CD4-positive, alpha-beta T cell treated with Interleukin-4 for 4 hours (primary cell): ENCODE data around the gene FXYD4.
"Not testable (repeated sequence)": the region's sequence is repeated elsewhere in the genome, so short reads cannot be mapped to it uniquely, and the experiment has no call there.

ENCODE experiments used
- DNase-seq: peaks from one replicate; pipeline ENCODE4 v3.0.0-alpha.2; 2020

The FXYD4 gene, protein sequence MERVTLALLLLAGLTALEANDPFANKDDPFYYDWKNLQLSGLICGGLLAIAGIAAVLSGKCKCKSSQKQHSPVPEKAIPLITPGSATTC

DNA sequence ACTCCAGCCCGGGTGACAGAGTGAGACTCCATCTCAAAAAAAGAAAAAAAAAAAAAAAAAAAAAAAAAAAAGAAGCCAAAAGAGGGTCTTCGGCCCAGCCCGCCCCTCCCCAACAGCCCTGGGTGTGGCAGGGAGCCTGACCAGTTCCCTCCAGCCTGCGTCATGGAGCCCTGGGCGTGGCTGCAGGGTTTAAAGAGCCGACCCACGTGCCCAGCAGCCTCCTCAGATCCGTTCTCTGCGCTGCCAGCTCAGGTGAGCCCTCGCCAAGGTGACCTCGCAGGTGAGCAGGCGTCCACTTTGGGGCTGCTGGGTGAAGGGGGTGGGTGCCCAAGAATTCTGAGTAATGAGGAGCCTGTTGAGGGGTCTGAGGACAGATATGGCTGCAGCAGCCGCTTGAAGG, at the start of gene FXYD4:
FXYD4 (plus strand) TSS at position 219 of the 400 bp plus-strand sequence. CDS start 2,111 bp downstream, outside the sequence.
- DNase-seq, result no peak

DNA sequence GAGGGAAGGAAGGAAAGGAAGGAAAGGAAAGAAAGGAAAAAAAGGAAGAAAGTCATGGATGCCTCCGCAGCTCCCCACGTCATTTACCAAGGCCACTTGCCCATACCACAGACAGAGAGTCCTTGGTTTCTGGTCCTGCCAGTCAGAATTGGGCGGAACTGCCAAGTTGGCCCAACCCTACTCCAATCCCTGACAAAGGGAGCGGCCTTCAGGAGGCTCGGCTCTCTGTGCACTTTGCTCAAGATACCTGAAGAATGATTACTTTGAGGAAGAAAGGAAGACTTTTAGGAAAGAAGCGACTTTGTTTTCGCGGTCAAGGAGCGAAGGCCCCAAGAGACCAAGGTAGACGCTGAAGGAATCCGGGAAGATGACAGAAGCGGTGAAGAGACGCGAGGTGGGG, 49.1 kb upstream of the FXYD4 start:
- no peak for DNase-seq

DNA sequence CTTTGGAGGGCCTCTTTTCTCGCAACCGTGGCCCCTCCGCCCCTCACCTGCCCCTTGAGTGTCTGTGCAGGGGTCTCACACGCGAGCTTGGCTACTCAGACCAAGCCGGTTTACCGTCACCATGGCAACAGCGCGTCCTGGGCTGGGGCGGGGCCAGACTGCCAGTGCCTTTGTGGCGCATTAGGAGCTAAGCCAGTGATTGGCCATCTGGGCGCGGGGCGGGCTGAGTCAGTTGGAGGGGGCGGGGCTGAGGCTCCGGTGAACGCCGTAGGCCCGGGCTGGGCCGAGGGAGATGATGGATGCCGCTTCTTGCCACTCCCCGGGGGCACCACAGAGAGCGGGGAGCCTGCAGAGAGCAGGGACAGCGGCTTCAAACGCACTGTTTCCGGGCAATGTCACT, 48.7 kb upstream of the FXYD4 start:
- DNase-seq, result peak; percentile 85

DNA sequence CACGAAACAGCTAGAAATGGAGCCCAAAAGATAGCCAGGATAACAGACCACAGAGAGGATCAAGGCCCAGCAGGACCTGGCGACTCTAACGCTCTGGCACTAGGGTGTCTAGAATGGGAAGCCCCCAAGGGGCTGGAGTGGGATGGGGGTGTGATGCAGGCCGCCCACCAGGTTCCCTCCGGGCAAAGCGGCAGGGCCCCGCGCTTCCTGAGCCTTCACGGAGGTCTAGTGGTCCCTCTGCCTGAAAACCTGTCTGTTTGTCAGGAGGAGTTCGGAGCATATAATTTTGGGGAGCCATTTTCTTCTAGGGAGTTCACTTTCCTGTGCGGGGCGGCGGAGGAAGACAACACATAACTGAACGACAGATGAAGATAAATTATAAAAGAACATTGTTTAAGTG, 48.2 kb upstream of the FXYD4 start:
- DNase-seq, result no peak

DNA sequence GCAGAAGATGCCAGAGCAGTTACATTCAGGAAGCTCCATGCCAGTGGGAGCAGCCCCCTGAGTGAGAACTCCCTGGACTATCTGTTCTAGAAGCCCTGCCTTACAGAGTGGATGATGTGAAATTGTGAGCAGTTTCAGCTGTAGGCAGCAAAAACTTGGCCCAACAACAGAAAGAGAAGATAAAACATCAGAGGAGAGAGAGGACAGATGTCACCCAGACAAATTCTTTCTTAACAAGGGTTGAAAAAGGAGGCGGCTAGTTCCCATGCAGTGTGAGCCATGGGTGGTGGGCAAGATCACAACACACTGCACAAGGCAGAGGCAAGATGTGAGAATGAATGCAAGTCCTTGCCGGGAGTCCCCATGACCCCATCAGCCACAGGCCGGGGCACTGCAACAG, 46.6 kb upstream of the FXYD4 start:
- no peak for DNase-seq

DNA sequence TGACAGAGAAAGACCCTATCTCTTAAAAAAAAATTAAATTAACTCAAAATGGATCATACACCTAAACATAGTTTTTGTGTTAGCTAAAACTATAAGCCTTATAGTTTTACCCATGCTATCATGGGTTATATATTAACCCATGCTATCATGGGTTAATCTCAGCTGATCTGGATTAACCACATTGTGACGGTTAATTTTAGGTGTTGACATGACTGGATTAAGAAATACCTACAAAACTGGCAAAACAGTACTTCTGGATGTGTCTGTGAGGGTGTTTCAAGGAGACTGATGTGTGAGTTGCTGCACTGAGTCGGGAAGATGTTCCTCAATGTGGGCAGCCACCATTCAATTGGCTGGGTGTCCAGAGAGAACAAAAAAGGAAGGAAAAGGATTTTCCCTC, 44.3 kb upstream of the FXYD4 start:
- no peak for DNase-seq

DNA sequence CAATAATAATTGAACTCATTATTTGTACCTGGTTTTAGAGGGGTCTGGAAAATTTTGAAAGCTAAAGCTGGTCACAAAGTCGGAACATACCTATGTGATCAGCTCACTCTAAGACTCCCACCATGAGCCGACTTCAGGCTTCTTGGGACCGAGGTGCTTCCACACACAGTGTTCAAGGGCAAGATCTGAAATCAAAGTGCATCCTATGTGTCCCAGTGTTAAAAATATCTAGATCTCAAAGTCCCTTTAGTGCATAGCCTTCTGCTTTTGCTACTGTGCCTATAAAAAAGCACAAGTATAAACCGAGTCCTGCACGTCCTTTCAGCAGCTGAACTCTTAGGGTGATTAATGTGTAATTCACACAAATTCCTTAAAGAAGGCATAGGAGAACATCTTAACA, 43.5 kb upstream of the FXYD4 start:
- DNase-seq, result no peak

DNA sequence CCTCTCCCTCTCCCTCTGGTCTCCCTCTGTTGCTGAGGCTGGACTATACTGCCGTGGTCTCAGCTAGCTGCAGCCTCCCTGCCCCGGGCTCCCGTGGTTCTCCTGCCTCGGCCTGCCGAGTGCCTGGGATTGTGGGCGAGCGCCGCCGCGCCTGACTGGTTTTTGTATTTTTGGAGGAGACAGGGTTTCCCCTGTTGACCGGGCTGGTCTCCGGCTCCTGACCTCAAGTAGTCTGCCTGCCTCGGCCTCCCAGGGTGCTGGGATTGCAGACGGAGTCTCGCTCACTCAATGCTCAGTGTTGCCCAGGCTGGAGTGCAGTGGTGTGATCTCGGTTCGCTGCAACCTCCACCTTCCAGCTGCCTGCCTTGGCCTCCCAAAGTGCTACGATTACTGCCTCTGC, 42.6 kb upstream of the FXYD4 start:
- DNase-seq, result not testable (repeated sequence)

DNA sequence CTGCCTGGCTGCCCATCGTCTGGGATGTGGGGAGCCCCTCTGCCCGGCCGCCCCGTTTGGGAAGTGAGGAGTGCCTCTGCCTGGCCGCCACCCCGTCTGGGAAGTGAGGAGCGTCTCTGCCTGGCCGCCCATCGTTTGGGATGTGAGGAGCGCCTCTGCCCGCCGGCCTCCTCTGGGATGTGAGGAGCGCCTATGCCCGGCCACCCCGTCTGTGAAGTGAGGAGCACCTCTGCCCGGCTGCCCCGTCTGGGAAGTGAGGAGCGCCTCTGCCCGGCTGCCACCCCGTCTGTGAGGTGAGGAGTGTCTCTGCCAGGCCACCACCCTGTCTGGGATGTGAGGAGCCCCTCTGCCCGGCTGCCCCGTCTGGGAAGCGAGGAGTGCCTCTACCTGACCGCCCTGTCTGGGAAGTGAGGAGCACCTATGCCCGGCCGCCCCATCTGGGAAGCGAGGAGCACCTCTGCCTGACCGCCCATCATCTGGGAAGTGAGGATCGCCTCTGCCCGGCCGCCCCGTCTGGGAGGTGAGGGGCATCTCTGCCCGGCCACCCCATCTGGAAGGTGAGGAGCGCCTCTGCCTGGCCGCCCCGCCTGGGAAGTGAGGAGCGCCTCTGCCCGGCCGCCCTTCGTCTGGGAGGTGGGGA, 42.1 kb upstream of the FXYD4 start:
- DNase-seq, result not testable (repeated sequence)

DNA sequence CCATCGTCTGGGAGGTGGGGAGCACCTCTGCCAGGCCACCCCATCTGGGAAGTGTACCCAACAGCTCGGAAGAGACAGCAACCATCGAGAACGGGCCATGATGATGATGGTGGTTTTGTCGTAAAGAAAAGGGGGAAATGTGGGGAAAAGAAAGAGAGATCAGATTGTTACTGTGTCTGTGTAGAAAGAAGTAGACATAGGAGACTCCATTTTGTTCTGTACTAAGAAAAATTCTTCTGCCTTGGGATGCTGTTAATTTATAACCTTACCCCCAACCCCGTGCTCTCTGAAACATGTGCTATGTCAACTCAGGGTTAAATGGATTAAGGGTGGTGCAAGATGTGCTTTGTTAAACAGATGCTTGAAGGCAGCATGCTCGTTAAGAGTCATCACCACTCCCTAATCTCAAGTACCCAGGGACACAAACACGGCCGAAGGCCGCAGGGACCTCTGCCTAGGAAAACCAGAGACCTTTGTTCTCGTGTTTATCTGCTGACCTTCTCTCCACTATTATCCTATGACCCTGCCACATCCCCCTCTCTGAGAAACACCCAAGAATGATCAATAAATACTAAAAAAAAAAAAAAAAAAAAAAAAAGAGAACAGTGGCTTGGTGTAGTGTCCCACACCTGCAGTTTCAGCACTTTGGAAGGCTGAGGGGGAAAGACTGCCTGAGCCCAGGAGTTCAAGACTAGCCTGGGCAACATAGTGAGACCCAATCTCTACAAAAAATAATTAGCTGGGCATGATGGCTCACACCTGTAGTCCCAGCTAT, 41.2 kb upstream of the FXYD4 start:
- DNase-seq, result not testable (repeated sequence)

DNA sequence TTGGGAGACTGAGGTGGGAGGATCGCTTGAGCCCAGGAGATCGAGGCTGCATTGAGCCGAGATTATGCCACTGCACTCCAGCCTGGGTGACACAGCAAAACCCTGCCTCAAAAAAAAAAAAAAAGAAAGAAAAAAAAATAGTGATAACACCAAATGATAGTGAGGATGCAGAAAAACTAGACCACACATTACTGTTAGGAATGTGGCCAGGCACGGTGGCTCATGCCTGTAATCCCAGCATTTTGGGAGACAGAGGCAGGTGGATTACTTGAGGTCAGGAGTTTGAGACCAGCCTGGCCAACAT, 40.7 kb upstream of the FXYD4 start:
- not testable (repeated sequence) for DNase-seq

DNA sequence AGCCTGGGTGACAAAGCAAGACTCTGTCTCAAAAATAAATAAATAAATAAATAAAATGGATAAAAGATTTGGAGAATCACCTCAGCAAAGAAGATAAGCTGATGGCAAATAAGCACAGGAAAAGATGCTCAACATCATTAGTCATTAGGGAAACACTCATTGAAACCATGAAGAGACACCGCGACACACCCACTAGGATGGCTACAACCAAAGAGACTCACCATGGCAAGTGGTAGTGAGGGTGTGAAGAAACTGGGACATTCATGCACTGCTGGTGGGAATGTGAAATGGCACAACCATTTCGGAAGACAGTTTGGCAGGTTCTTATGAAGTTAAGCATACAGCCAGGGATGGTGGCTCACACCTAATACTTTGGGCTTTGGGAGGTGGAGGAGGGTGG, 37.8 kb upstream of the FXYD4 start:
- no peak for DNase-seq

DNA sequence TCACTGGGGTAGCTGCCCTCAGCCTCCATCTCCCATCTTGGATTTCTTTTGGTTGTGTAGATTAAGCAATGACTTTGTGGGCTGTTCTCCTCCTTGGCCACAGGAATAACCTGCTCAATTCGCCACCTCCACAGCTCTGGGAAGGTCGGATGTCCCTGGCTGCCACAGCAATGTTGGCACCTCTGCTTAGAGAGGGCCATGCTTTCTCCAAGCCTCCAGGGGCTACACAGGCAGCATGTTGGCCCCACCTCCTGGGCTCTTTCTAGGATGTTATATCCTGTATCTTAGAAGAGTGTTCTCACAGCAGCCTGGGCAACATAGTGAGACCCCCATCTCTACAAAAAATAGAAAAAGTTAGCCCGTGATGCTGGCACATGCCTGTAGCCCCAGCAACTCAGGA, 35.4 kb upstream of the FXYD4 start:
- no peak for DNase-seq

DNA sequence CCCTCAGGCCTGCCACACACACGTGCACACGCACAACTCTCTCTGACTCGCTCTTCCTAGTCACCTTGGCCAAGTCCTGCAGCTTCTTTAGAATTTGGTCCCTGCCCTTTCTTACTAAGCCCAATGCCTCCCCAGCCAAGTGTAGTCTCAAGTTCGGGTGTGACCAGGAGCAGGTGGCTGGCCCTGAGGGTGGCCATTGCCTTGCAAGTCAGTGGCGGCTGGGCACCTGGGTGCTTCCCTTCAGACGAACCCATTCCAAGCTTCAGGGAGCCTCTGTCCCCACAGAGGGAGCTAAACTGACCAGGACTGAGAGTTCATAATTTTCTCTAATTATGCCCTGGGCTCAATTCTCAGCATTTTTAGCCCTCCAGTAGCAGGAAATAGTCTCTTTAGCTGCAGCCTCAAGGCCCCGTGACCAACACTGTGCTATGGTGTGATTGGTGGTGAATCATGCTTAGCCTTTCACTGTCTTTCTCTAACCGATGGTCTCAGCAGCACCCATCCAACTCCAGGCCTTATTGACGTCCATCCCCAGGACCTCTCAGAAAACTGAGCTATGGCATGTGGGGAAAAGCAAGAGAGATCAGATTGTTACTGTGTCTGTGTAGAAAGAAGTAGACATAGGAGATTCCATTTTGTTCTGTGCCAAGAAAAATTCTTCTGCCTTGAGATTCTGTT, 34.7 kb upstream of the FXYD4 start:
- DNase-seq, result no peak

DNA sequence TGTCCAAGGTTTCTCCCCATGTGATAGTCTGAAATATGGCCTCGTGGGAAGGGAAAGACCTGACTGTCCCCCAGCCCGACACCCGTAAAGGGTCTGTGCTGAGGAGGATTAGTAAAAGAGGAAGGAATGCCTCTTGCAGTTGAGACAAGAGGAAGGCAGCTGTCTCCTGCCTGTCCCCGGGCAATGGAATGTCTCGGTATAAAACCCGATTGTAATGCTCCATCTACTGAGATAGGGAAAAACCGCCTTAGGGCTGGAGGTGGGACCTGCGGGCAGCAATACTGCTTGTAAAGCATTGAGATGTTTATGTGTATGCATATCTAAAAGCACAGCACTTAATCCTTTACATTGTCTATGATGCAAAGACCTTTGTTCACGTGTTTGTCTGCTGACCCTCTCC, 33.9 kb upstream of the FXYD4 start:
- DNase-seq, result not testable (repeated sequence)

DNA sequence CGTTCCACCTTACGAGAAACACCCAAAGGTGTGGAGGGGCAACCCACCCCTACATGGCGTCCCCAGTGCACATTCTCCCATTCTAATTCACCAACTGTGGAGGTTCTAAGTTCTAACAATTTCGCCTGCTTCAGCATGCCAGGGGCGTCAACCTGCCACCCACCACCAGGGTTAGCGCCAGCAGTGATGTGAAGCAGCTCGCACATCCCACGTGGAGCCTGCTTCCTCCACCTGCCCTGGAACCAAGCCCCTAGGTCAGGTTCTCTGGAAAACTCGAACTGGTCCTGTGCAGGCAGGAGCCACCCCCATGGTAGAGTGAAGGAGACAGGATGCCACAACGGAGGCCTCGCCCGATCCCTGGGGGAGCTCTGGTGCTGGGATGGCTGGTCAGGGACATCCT, 33.3 kb upstream of the FXYD4 start:
- no peak for DNase-seq

DNA sequence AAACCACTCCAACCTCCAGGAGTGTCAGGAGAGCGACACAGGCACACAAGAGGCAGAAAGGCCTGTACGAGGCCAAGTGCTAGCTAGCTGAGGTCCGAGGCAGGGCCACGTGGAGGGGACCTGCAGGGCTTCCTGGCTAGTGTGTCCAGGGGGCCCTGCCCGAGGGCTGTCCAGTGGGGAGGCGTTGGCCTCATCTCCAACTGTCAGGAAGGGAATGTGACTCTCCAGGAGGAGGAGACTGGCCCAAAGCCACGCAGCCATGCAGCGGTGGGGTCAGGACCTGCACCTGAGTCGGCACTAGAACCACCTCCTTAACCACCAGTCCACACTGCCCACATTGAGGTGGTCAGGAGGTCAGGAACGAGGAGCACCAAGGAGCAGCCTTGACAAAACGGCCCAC, 32.3 kb upstream of the FXYD4 start:
- no peak for DNase-seq

DNA sequence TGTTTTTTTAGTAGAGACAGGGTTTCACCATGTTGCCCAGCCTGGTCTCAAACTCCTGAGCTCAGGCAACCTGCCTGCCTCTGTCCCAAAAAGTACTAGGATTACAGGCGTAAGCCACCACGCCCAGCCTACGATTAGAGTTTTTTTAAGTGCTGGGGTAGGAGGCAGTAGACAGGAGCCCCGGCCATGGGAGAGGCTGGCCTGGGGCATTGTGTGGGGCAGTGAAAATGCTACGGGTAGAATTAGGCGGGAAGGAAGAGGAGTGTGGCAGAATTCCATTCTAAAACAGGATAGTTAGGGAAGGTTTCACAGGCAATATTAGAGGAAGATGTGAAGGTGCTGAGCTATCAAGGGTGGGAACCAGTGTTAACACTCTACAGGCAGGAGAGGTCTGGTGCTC, 31.3 kb upstream of the FXYD4 start:
- no peak for DNase-seq

DNA sequence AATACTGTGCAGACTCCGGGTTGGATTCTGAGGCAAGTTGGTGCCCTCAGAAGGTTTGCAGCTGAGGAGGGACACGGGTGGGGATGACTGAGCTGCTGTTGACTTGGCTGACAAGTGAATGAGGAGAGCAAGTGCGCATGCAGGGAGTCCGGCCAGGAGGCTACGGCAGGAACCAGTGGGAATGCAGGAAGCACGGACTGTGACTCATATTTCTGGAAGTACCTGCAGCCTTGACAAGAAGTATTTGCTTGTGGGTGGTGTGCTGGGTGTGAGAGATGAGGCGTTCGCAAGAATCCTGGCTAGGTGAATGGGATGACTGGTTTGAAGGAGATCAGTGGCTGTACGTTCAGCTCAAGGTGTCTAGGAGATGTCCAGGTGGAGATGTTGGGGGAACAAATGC, 30.8 kb upstream of the FXYD4 start:
- DNase-seq, result no peak

DNA sequence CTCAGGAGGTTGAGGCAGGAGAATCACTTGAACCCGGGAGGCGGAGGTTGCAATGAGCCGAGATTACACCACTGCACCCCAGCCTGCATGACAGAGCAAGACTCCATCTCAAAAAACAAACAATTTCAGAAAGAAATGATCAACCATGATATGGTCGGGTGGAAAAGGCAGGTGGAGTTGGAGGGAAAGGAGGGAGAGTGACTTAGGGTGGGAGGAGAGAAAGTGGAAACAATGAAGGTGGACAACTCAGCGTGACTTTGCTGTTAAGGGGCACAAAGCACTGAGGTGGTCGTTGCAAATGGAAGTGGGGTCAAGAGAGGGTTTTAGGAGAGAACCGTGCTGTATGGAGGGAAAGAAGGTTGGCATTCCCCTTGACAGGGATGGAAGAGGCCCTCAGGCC, 30.0 kb upstream of the FXYD4 start:
- no peak for DNase-seq

DNA sequence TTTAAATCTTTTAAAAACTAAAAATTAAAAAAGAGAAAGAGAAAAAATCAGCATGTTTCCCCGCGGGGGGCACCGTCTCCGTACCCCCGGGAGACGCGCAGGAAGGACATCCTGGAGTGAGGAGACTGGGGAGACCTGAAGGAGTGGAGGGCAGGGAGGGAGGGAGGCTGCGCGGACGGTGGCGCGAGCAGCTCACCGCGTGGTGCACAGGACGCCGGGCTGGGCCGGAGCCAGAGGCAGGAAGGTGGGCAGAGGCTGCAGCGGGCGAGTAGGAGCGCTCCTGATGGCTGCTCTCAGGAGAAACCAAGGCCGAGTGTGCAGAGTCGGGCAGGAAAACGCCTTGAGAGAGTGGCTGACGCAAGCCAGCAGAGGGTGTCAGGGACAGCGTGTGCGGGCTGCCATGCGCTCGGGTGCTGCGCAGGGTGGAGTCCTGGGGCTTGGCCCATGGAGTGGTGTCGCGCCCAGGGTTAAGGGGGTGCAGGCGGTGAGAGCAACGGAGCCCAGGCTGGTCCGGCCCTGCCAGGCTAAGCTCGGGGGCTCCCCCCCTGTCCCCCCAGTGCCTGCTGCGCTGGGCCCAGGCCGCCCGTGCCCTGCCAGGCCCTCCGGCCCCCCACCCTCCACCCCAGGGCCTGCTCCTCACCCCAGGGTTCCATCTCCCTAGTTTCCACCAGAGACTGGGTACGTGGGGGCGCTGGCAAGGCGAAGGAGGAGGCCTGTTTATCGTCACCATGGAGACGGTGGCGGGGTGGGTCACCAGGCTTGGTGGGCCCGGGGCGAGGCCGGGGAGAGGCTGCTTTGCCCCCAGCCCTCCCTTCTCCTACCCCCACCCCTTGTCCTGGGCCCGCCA, 28.9 kb upstream of the FXYD4 start:
- DNase-seq, result no peak

DNA sequence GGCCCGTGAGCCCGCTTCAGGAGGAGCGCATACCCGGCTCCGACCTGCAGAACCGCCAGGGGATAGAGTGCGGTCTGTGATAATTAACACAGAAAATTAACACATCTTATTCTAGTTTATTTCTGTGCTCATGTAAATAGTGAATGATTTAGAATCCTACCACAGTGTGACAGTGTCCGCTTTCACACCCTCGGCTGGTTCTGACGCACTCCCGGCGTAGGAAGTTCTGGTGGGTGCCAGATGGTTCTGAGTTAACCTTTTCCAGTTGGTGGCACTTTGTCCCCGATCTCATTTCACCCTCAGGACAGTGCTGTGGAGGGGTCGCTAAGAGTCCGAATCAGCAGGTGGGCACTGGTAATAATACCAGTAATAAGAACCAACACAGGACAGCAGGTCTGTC, 28.3 kb upstream of the FXYD4 start:
- DNase-seq, result no peak

DNA sequence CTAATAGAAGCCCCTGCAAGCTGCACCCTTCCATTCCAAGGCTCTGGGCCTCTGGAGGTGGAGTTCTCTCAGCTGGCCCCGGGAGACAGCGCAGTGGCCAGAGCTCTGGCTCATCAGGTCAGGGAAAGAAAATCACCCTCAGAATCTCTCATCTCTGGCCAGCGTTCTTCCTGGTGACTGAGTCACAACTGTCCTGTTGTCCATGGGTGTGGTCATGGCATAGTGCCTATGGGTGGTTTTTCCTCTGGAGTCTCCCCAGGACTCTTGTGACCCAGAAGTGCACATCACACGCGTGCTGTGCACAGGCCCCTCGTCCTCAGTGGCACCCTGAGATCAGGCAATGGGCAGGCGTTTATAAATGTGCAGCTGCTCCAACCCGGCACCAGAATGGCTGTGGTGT, 27.4 kb upstream of the FXYD4 start:
- DNase-seq, result no peak
